GM12801 (cell line): ENCODE measurements around the gene ADGRF1.

Experiments used
- CTCF ChIP-seq: IDR thresholded peaks from one replicate; pipeline ENCODE4 v1.5.1; 2011; ENCODE audit warnings: control low read depth; ENCODE audit not compliant: insufficient read length; ENCODE audit errors: extremely low read depth

The ADGRF1 gene

GRCh38 chr6:46964716-46965519 is 77.2 kb downstream of the ADGRF1 start:
- no peak for TF ChIP-seq CTCF

- no peak for TF ChIP-seq CTCF
These were observed 78.5 kb downstream of the ADGRF1 start for GRCh38 chr6:46963626-46964025.

- TF ChIP-seq CTCF = no peak
These were observed 79.1 kb downstream of the ADGRF1 start for GRCh38 chr6:46963039-46963438.

- no peak for TF ChIP-seq CTCF
These were observed 80.4 kb downstream of the ADGRF1 start for GRCh38 chr6:46961711-46962110.

- no peak for TF ChIP-seq CTCF
These were observed 80.9 kb downstream of the ADGRF1 start for GRCh38 chr6:46961232-46961631.

- no peak for TF ChIP-seq CTCF
These were observed 82.7 kb downstream of the ADGRF1 start for GRCh38 chr6:46959419-46959818.

- no peak for TF ChIP-seq CTCF
These were observed 85.7 kb downstream of the ADGRF1 start for GRCh38 chr6:46956409-46956808.
